Heart left ventricle (tissue), 16 donors: ENCODE data around the gene ADAMTSL2. TPM values are rescaled to one million over a fixed set of nuclear protein-coding genes. Genes with fewer than 3 reads are reported as not detected.

Experiments used
- ATAC-seq, 4 donors: fragments of 200-7000 bp; cut with Tn5 transposase; one replicate each; pipeline ENCODE4 v1.9.1; 2020 to 2022; ENCODE audit warnings: moderate library complexity in 4 of 4, mild to moderate bottlenecking in 3 of 4, moderate number of reproducible peaks in 1 of 4
- DNase-seq, 5 donors: peaks; one replicate each; pipeline ENCODE4 v3.0.0-alpha.2; 2020
- H3K27ac ChIP-seq, 12 donors: fragments of 200-600 bp; sonication (generic) in 4 of 12; one replicate each; pipeline versions ENCODE4 v1.5.0 to v1.8.0; 2016 to 2022; ENCODE audit warnings: mild to moderate bottlenecking in 2 of 12
- H3K27me3 ChIP-seq, 9 donors: fragments of 200-600 bp; sonication (generic) in 2 of 9; one replicate each; pipeline versions ENCODE4 v1.5.1 to v1.8.0; 2016 to 2022; ENCODE audit warnings: mild to moderate bottlenecking in 3 of 9
- H3K36me3 ChIP-seq, 9 donors: fragments of 200-600 bp; sonication (generic) in 2 of 9; one replicate each; pipeline versions ENCODE4 v1.5.0 to v1.8.0; 2018 to 2022; ENCODE audit warnings: mild to moderate bottlenecking in 2 of 9
- H3K4me1 ChIP-seq, 12 donors: fragments of 200-600 bp; sonication (generic) in 4 of 12; one replicate each; pipeline versions ENCODE4 v1.5.0 to v1.8.0; 2016 to 2022; ENCODE audit warnings: mild to moderate bottlenecking in 3 of 12
- H3K4me3 ChIP-seq, 12 donors: fragments of 200-600 bp; sonication (generic) in 4 of 12; one replicate each; pipeline versions ENCODE4 v1.5.0 to v1.8.0; 2017 to 2022; ENCODE audit warnings: mild to moderate bottlenecking in 9 of 12, moderate library complexity in 4 of 12
- H3K9me3 ChIP-seq, 12 donors: fragments of 200-600 bp; sonication (generic) in 4 of 12; one replicate each; pipeline versions ENCODE4 v1.5.0 to v1.8.0; 2016 to 2022; ENCODE audit warnings: mild to moderate bottlenecking in 1 of 12
- POLR2A ChIP-seq, 2 donors: fragments of 450-650 bp; IDR thresholded peaks; one replicate each; pipeline ENCODE4 v1.6.1; 2017; ENCODE audit warnings: antibody characterized with exemption in 2 of 2, mild to moderate bottlenecking in 2 of 2, moderate library complexity in 2 of 2
- WGBS, 4 donors: extraction: QIAGEN DNeasy Blood & Tissue Kit in 2 of 4; methylation state at CpG; one replicate each; pipeline versions ENCODE4 v1.1.5 to v1.1.7; 2013 to 2018; 5-methylcytosine and 5-hydroxymethylcytosine counted together
- intact Hi-C, 10 donors: fragments of 100-400 bp; cut with DNase I; formaldehyde crosslinking; loops; one replicate each; pipeline versions ENCODE4 v1.11.1 to v1.14.2; 2022
- polyA plus RNA-seq, 2 donors: library from polyadenylated mRNA; stranded (reverse); fragments of 200-250 nt; gene quantifications; one replicate each; pipeline ENCODE4 v1.2.3, GENCODE V29; 2013
- total RNA-seq, 9 donors: library from RNA; depleted of rRNA in 2 of 9; stranded (reverse); fragments of >200 nt in 2 of 9; fragmentation: NEBNext Ultra II Directional in 3 of 9; extraction: Animal tissue kit (Norgen Biotek cat#: 25700) in 3 of 9; gene quantifications; one replicate each; pipeline versions ENCODE4 v1.1.0 to v1.2.4, GENCODE V29; 2016 to 2023
- TF ChIP-seq, protein P1 (sequence below), 12 donors: fragments of 200-600 bp; sonication (generic) in 4 of 12; IDR thresholded peaks; one replicate each; pipeline versions ENCODE4 v1.5.0 to v1.8.0; 2018 to 2022; ENCODE audit warnings: antibody characterized with exemption in 12 of 12, mild to moderate bottlenecking in 5 of 12
- donor health status: ischemic (EF 13 %, LVEDD 7.1; RV severe dilation, severe dysfunction).
- donor health status: healthy with polysubstance abuse.
- donor health status: DM: no; HTN: yes; CAD: no.
- donor health status: DM: no; HTN: no; CAD: no.
- donor health status: ischemic (EF 25% LVEDD 6.9; RV normal size, moderate dysfunction).
- donor health status: ischemic (EF 25% LVEDD 5.7; RV mildly dilated, moderate dysfunction).
- donor health status: healthy.
- donor health status: DM: yes; HTN: yes; CAD: no.
- donor health status: ischemic (EF 35%, LVEDD 5.7; RV mildly dilated, moderate dysfunction).
- donor health status: nonischemic (EF 11% LVEDD 7.7; RV severe dilation, severe dysfunction).
- donor health status: DM: yes; HTN: yes; CAD: no.
- donor health status: PGD.
- donor health status: ischemic (EF 29% LVEDD 5.4; RV normal size, mild dysfunction).
- donor health status: nonischemic (EF 23%, LVEDD 6.1; RV moderate dilation, normal function).

ADAMTSL2 gene
- total and polyA plus RNA-seq, 11 donors = 2.3 to 5.1 (median 3.7) TPM

GRCh38 chr9:133579601-133580418 is 45.3 kb downstream of the ADAMTSL2 start:
- Histone ChIP-seq H3K9me3 (no peaks in the 10 kb centered on the region), H3K36me3 (no peaks in the 10 kb centered on the region), H3K27ac (no peak overlapping the region), H3K27me3 (peaks cover 0 to 16% (median 2%) of the 10 kb centered on the region in 9 donors), H3K4me1 (peaks cover 1 to 54% (median 19%) of the 10 kb centered on the region in 12 donors), H3K4me3 (no peak overlapping the region)
- ATAC-seq = no peak
- intact Hi-C loops = loop anchor here in 4 of 10 donors (5.0 to 10.0 kb wide), 4 partner anchors 38 to 102 kb away; no protein-coding TSS in a partner anchor
- WGBS, 4 donors = 79 to 88% (median 81%) methylated on average over 31 of the region's 31 CpGs
- DNase-seq = peak in 1 of 5 donors; percentile 54
- no peak for TF ChIP-seq POLR2A (IDR thresholded peaks at IDR 0.05)
- TF ChIP-seq, protein P1, sequence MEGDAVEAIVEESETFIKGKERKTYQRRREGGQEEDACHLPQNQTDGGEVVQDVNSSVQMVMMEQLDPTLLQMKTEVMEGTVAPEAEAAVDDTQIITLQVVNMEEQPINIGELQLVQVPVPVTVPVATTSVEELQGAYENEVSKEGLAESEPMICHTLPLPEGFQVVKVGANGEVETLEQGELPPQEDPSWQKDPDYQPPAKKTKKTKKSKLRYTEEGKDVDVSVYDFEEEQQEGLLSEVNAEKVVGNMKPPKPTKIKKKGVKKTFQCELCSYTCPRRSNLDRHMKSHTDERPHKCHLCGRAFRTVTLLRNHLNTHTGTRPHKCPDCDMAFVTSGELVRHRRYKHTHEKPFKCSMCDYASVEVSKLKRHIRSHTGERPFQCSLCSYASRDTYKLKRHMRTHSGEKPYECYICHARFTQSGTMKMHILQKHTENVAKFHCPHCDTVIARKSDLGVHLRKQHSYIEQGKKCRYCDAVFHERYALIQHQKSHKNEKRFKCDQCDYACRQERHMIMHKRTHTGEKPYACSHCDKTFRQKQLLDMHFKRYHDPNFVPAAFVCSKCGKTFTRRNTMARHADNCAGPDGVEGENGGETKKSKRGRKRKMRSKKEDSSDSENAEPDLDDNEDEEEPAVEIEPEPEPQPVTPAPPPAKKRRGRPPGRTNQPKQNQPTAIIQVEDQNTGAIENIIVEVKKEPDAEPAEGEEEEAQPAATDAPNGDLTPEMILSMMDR (IDR thresholded peaks at IDR 0.05) = no peak

DNA sequence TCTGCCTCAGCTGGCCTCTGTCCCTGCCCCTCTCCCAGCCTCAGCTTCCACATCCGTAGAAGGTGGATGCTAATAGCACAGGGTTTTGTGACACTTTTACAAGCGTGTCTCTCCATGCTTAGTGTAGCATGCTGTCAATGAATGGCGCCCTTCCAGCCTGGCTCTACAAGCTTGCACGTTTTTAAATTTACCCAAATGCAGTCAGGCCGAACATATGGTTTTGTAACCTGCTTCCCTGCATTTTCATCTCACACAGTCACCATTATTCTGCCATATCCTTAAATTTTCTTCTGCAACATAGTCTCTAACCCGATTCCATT is 45.9 kb downstream of the ADAMTSL2 start:
- H3K9me3 ChIP-seq = no peaks in the 10 kb centered on the region
- TF ChIP-seq POLR2A (IDR thresholded peaks at IDR 0.05) = no peak
- TF ChIP-seq, protein P1 (IDR thresholded peaks at IDR 0.05) = no peak
- ATAC-seq (no peak), DNase-seq (peak in 1 of 5 donors; percentile 26)
- WGBS, 4 donors = 74 to 81% (median 77%) methylated on average over 6 of the region's 6 CpGs
- peaks cover 4 to 60% (median 25%) of the 10 kb centered on the region in 12 donors for H3K4me1 ChIP-seq
- H3K36me3 ChIP-seq = no peaks in the 10 kb centered on the region
- intact Hi-C loops = loop anchor here in 3 of 10 donors (5.0 to 10.0 kb wide), 3 partner anchors 43 to 102 kb away; no protein-coding TSS in a partner anchor
- no peak overlapping the region for H3K27ac ChIP-seq
- H3K27me3 ChIP-seq = peaks cover 0 to 21% (median 5%) of the 10 kb centered on the region in 9 donors
- H3K4me3 ChIP-seq = no peak overlapping the region

DNA sequence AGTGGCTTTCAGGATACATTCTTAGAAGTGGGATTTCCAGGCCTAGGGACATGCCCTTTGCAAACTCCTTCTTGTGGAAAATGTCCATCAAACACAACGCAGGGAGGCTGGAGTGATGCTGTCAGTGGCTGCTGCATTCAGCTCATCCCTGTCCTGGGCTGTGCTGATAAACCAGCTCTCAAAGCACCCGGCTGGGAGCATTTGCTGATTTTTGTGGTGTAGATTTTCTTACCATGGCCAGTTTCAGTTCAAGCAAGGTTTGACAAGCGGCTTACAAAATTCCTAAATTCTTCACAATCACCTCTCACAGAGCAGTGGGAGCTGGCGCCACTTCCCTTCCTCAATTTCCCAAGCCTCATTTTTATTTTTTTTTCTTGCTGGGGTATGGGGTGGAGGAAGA is 46.5 kb downstream of the ADAMTSL2 start:
- Histone ChIP-seq H3K4me1 (peaks cover 4 to 63% (median 27%) of the 10 kb centered on the region in 12 donors), H3K27me3 (peaks cover 4 to 23% (median 9%) of the 10 kb centered on the region in 9 donors), H3K27ac (peak overlapping the region in 4 of 12 donors; percentile 24 to 50 (median 30)), H3K36me3 (no peaks in the 10 kb centered on the region), H3K4me3 (no peak overlapping the region), H3K9me3 (no peaks in the 10 kb centered on the region)
- TF ChIP-seq, protein P1 (IDR thresholded peaks at IDR 0.05) = no peak
- TF ChIP-seq POLR2A (IDR thresholded peaks at IDR 0.05) = no peak
- 67 to 80% (median 79%) methylated on average over 4 of the region's 4 CpGs for WGBS, 4 donors
- DNase-seq = no peak
- intact Hi-C loops = loop anchor here in 3 of 10 donors (5.0 to 10.0 kb wide), 3 partner anchors 44 to 101 kb away; no protein-coding TSS in a partner anchor
- ATAC-seq = no peak
